Spleen (tissue), 7 donors: ENCODE data around the gene HIVEP1.

ENCODE experiments used
- CTCF ChIP-seq, 11 experiments: fragments of 200-600 bp in 7 of 11; fragments of 450-650 bp in 4 of 11; sonication (generic) in 4 of 11; IDR thresholded peaks in 8 of 11; conservative IDR thresholded peaks in 3 of 11; 1 replicate in 7 of 11; 2 replicates in 4 of 11; pipeline versions ENCODE4 v1.4.0 to v1.8.0; 2016 to 2021; ENCODE audit warnings: antibody characterized with exemption in 11 of 11, inconsistent platforms in 4 of 11, mild to moderate bottlenecking in 1 of 11
- POLR2A ChIP-seq, 3 donors: fragments of 450-650 bp; IDR thresholded peaks; one replicate each; pipeline ENCODE4 v1.5.1; 2017; ENCODE audit warnings: antibody characterized with exemption in 3 of 3, mild to moderate bottlenecking in 1 of 3
- POLR2AphosphoS5 ChIP-seq, 3 donors: sonication (generic); formaldehyde crosslinking; IDR thresholded peaks; one replicate each; pipeline ENCODE4 v1.5.1; 2017; ENCODE audit warnings: antibody characterized with exemption in 3 of 3
- donor health status: DM: no; HTN: no; CAD: no; lungs with moderate emphysema.
- donor health status: DM: no; HTN: no; CAD: no.
- donor health status: DM: no; HTN: no; CAD: no.

- TF ChIP-seq POLR2A (IDR thresholded peaks at IDR 0.05) (no peak), CTCF (IDR thresholded peaks at IDR 0.05 in 8 of 11, conservative IDR thresholded peaks at IDR 0.05 in 3 of 11) (no peak), POLR2AphosphoS5 (IDR thresholded peaks at IDR 0.05) (no peak)
Observed at GRCh38 chr6:12090714-12091113, 78.6 kb downstream of the HIVEP1 start.
